H9 (cell line): ENCODE results near the gene ELAVL4. TPM values are rescaled to one million over a fixed set of nuclear protein-coding genes. Genes with fewer than 3 reads are reported as not detected.

Source experiments
- DNase-seq: peaks from one replicate; pipeline ENCODE4 v3.0.0-alpha.2; 2017
- H2AFZ ChIP-seq: one replicate; pipeline ENCODE4 v1.6.1; 2013; ENCODE audit warnings: mild to moderate bottlenecking, low read length, control low read depth, moderate library complexity
- H2AK5ac ChIP-seq: 2 replicates; pipeline ENCODE4 v1.6.1; 2013; ENCODE audit warnings: low read length, control low read depth, mixed read lengths; ENCODE audit not compliant: insufficient read length
- H2BK120ac ChIP-seq: one replicate; pipeline ENCODE4 v1.6.1; 2013; ENCODE audit warnings: low read depth, mild to moderate bottlenecking, low read length, control low read depth, inconsistent platforms; ENCODE audit not compliant: poor library complexity, severe bottlenecking
- H2BK12ac ChIP-seq: 2 replicates; pipeline ENCODE4 v1.6.1; 2013; ENCODE audit warnings: low read length, control low read depth, mixed read lengths, low read depth; ENCODE audit not compliant: insufficient read length
- H2BK15ac ChIP-seq: 2 replicates; pipeline ENCODE4 v1.6.1; 2013; ENCODE audit warnings: low read depth, low read length, control low read depth
- H2BK20ac ChIP-seq: one replicate; pipeline ENCODE4 v1.6.1; 2013; ENCODE audit warnings: low read depth, mild to moderate bottlenecking, low read length, control low read depth, inconsistent platforms; ENCODE audit not compliant: poor library complexity, severe bottlenecking
- H2BK5ac ChIP-seq: 2 replicates; pipeline ENCODE4 v1.6.1; 2013; ENCODE audit warnings: low read length, control low read depth, mixed read lengths; ENCODE audit not compliant: insufficient read length
- H3K14ac ChIP-seq: 2 replicates; pipeline ENCODE4 v1.6.1; 2013; ENCODE audit warnings: low read length, control low read depth; ENCODE audit not compliant: insufficient read depth
- H3K18ac ChIP-seq: 2 replicates; pipeline ENCODE4 v1.6.1; 2013; ENCODE audit warnings: low read depth, mild to moderate bottlenecking, mixed read lengths, low read length, control low read depth; ENCODE audit not compliant: insufficient read length
- H3K23ac ChIP-seq: 2 replicates; pipeline ENCODE4 v1.6.1; 2013; ENCODE audit warnings: low read length, control low read depth, mixed read lengths, low read depth; ENCODE audit not compliant: insufficient read length
- H3K23me2 ChIP-seq: 2 replicates; pipeline ENCODE4 v1.6.1; 2013; ENCODE audit warnings: low read depth, mild to moderate bottlenecking, mixed read lengths, low read length, control low read depth; ENCODE audit not compliant: insufficient read length, poor library complexity, severe bottlenecking
- H3K27ac ChIP-seq: 2 replicates; pipeline ENCODE4 v1.5.1; 2013; ENCODE audit warnings: low read length, control low read depth, mixed read lengths, low read depth; ENCODE audit not compliant: insufficient read length
- H3K27me3 ChIP-seq: 2 replicates; pipeline ENCODE4 v1.6.1; 2013; ENCODE audit warnings: low read length, control low read depth, inconsistent platforms; ENCODE audit not compliant: insufficient read depth
- H3K4ac ChIP-seq: 2 replicates; pipeline ENCODE4 v1.6.1; 2013; ENCODE audit warnings: low read depth, mild to moderate bottlenecking, control low read depth, inconsistent platforms, low read length, moderate library complexity
- H3K4me1 ChIP-seq: 2 replicates; pipeline ENCODE4 v1.6.1; 2013; ENCODE audit warnings: low read length, control low read depth, inconsistent platforms; ENCODE audit not compliant: insufficient read depth
- H3K4me2 ChIP-seq: 2 replicates; pipeline ENCODE4 v1.6.1; 2013; ENCODE audit warnings: low read length, control low read depth, mixed read lengths; ENCODE audit not compliant: insufficient read length, insufficient read depth
- H3K56ac ChIP-seq: 2 replicates; pipeline ENCODE4 v1.6.1; 2013; ENCODE audit warnings: low read depth, mild to moderate bottlenecking, mixed read lengths, low read length, control low read depth; ENCODE audit not compliant: insufficient read length
- H3K79me1 ChIP-seq: 2 replicates; pipeline ENCODE4 v1.6.1; 2013; ENCODE audit warnings: low read depth, mild to moderate bottlenecking, moderate library complexity, low read length, control low read depth, inconsistent platforms; ENCODE audit not compliant: insufficient read depth, poor library complexity, severe bottlenecking
- H3K79me2 ChIP-seq: 2 replicates; pipeline ENCODE4 v1.6.1; 2013; ENCODE audit warnings: low read length, control low read depth, inconsistent platforms; ENCODE audit not compliant: insufficient read depth
- H3K9ac ChIP-seq: 2 replicates; pipeline ENCODE4 v1.6.1; 2013; ENCODE audit warnings: low read length, control low read depth, mixed read lengths; ENCODE audit not compliant: insufficient read length; ENCODE audit errors: extremely low read depth
- H3K9me3 ChIP-seq: one replicate; pipeline ENCODE4 v1.6.1; 2013; ENCODE audit warnings: low read depth, low read length, inconsistent platforms; ENCODE audit not compliant: control insufficient read depth
- H3T11ph ChIP-seq: one replicate; pipeline ENCODE4 v1.6.1; 2013; ENCODE audit warnings: mild to moderate bottlenecking, low read length, control low read depth, inconsistent platforms
- H4K20me1 ChIP-seq: one replicate; pipeline ENCODE4 v1.6.1; 2013; ENCODE audit not compliant: control insufficient read depth, insufficient read length, insufficient read depth
- H4K5ac ChIP-seq: 2 replicates; pipeline ENCODE4 v1.6.1; 2013; ENCODE audit warnings: low read depth, mild to moderate bottlenecking, mixed read lengths, low read length, control low read depth; ENCODE audit not compliant: insufficient read length
- H4K8ac ChIP-seq: replicated peaks from 2 replicates; pipeline ENCODE4 v1.6.1; 2013; ENCODE audit warnings: low read length, control low read depth, mixed read lengths, low read depth; ENCODE audit not compliant: insufficient read length
- H4K91ac ChIP-seq: 2 replicates; pipeline ENCODE4 v1.6.1; 2013; ENCODE audit warnings: low read depth, mild to moderate bottlenecking, moderate library complexity, mixed read lengths, low read length, control low read depth; ENCODE audit not compliant: insufficient read length
- H3K27ac Mint-ChIP-seq, 3 experiments: 2 replicates in 2 of 3; 3 replicates in 1 of 3; pipeline ENCODE4 v1.8.0; 2020 to 2021; ENCODE audit warnings: mixed read lengths in 3 of 3, mild to moderate bottlenecking in 1 of 3, moderate library complexity in 1 of 3
- H3K27me3 Mint-ChIP-seq: 2 replicates; pipeline ENCODE4 v1.8.0; 2021; ENCODE audit warnings: low read depth, mild to moderate bottlenecking, moderate library complexity, mixed read lengths
- H3K36me3 Mint-ChIP-seq, 3 experiments: 2 replicates in 2 of 3; 3 replicates in 1 of 3; pipeline ENCODE4 v1.8.0; 2020 to 2021; ENCODE audit warnings: low read depth in 3 of 3, mixed read lengths in 3 of 3; ENCODE audit not compliant: insufficient read depth in 1 of 3
- H3K4me1 Mint-ChIP-seq, 2 experiments: 2 replicates each; pipeline ENCODE4 v1.8.0; 2020; ENCODE audit warnings: mixed read lengths in 2 of 2
- H3K4me3 Mint-ChIP-seq, 2 experiments: 2 replicates in 1 of 2; 3 replicates in 1 of 2; pipeline ENCODE4 v1.8.0; 2020 to 2021; ENCODE audit warnings: mild to moderate bottlenecking in 2 of 2, mixed read lengths in 2 of 2, moderate library complexity in 1 of 2
- H3K9me3 Mint-ChIP-seq, 2 experiments: 2 replicates in 1 of 2; 3 replicates in 1 of 2; pipeline ENCODE4 v1.8.0; 2020; ENCODE audit warnings: mild to moderate bottlenecking in 2 of 2, mixed read lengths in 2 of 2, moderate library complexity in 1 of 2
- WGBS: extraction: QIAGEN DNeasy Blood & Tissue Kit; methylation state at CpG from one replicate; pipeline ENCODE4 v1.1.7; 2013; ENCODE audit warnings: missing lambda C conversion rate, low lambda C conversion rate, mixed read lengths; ENCODE audit not compliant: insufficient read length; ENCODE audit errors: extremely low coverage; 5-methylcytosine and 5-hydroxymethylcytosine counted together
- total RNA-seq: library from RNA; stranded (reverse); gene quantifications from 2 replicates; pipeline ENCODE4 v1.2.1, GENCODE V29; 2021
- TF ChIP-seq, protein P1 (sequence below): fragments of 200-600 bp; sonication (generic); conservative IDR thresholded peaks from 3 replicates; pipeline ENCODE4 v1.8.0; 2021; ENCODE audit warnings: antibody characterized with exemption, mild to moderate bottlenecking

The ELAVL4 gene
- total RNA-seq, 1 experiment from 2014 or later: not detected

DNA sequence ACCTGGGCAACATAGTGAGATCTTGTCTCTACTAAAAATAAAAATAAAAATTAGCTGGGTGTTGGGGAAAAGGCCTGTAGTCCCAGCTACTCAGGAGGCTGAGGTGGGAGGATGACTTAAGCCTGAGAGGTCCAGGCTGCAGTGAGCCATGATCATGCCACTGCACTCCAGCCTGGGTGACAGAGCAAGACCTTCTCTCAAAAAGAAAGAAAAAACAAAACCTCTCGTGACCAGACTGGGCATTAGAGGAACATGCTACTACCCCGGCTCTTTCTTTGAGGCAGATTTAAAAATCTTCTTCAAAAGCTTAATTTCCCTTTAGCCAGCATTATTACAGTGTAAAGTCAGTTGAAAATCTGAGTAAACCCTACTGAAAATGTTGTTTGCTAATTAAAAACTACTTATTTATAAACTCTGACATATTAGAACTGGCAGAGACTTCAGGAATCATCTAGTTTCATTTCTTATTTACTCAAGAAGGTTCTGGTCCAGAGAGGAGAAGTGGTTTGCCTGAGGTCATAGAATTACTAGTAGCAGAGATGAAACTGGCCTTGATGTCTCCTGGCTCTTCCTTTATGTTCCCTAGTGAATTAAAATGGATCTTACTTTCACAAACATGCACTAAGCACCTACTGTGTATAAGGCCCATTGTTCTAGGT, 11.6 kb upstream of the ELAVL4 start:
- no peak overlapping the region for H3K4ac ChIP-seq
- Mint-ChIP-seq H3K27ac (no peak overlapping the region), H3K27me3 (no peaks in the 10 kb centered on the region), H3K36me3 (peaks cover 0 to 6% (median 0%) of the 10 kb centered on the region in 3 experiments; a peak in 2 of 7 replicates), H3K4me3 (no peak overlapping the region), H3K4me1 (no peaks in the 10 kb centered on the region), H3K9me3 (peaks cover 0 to 55% of the 10 kb centered on the region in 2 experiments; a peak in 2 of 5 replicates)
- H4K20me1 ChIP-seq: no peaks in the 10 kb centered on the region
- H3K27me3 ChIP-seq: no peaks in the 10 kb centered on the region
- no peak overlapping the region for H3K27ac ChIP-seq
- H2BK5ac ChIP-seq: no peak overlapping the region
- H2BK12ac ChIP-seq: no peak overlapping the region
- no peaks in the 10 kb centered on the region for H3K79me1 ChIP-seq
- no peaks in the 10 kb centered on the region for H3K23me2 ChIP-seq
- no peak overlapping the region for H2BK20ac ChIP-seq
- H2BK120ac ChIP-seq: no peak overlapping the region
- H2AFZ ChIP-seq: no peak overlapping the region
- no peak overlapping the region for H2AK5ac ChIP-seq
- no peak overlapping the region for H2BK15ac ChIP-seq
- H3K79me2 ChIP-seq: no peaks in the 10 kb centered on the region
- no peak overlapping the region for H3T11ph ChIP-seq
- H3K18ac ChIP-seq: no peak overlapping the region
- H4K8ac ChIP-seq: no peak overlapping the region
- H3K4me2 ChIP-seq: no peak overlapping the region
- H3K4me1 ChIP-seq: no peaks in the 10 kb centered on the region
- no peak overlapping the region for H3K56ac ChIP-seq
- DNase-seq: no peak
- H3K14ac ChIP-seq: no peak overlapping the region
- no peak overlapping the region for H3K23ac ChIP-seq
- no CpG with 5 or more reads among the region's 2 CpGs for WGBS
- no peaks in the 10 kb centered on the region for H3K9me3 ChIP-seq
- no peak overlapping the region for H4K91ac ChIP-seq
- TF ChIP-seq, protein P1, sequence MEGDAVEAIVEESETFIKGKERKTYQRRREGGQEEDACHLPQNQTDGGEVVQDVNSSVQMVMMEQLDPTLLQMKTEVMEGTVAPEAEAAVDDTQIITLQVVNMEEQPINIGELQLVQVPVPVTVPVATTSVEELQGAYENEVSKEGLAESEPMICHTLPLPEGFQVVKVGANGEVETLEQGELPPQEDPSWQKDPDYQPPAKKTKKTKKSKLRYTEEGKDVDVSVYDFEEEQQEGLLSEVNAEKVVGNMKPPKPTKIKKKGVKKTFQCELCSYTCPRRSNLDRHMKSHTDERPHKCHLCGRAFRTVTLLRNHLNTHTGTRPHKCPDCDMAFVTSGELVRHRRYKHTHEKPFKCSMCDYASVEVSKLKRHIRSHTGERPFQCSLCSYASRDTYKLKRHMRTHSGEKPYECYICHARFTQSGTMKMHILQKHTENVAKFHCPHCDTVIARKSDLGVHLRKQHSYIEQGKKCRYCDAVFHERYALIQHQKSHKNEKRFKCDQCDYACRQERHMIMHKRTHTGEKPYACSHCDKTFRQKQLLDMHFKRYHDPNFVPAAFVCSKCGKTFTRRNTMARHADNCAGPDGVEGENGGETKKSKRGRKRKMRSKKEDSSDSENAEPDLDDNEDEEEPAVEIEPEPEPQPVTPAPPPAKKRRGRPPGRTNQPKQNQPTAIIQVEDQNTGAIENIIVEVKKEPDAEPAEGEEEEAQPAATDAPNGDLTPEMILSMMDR: no peak
- H4K5ac ChIP-seq: no peak overlapping the region
- no peak overlapping the region for H3K9ac ChIP-seq
